DOHH2 (cell line): ENCODE data around the gene NKAIN2.

ENCODE experiments used
- H3F3A ChIP-seq: fragments of 200-600 bp; sonication (generic), shearing (Covaris generic); 2 replicates; pipeline ENCODE4 v1.6.0; 2016; ENCODE audit warnings: antibody characterized with exemption, mild to moderate bottlenecking; ENCODE audit not compliant: control insufficient read depth, insufficient read depth
- H3K27ac ChIP-seq: fragments of 200-600 bp; sonication (generic); 2 replicates; pipeline ENCODE4 v1.5.1; 2014; ENCODE audit warnings: low read depth, mild to moderate bottlenecking, low read length, moderate library complexity
- H3K27me3 ChIP-seq: fragments of 200-600 bp; sonication (generic); 2 replicates; pipeline ENCODE4 v1.6.1; 2014; ENCODE audit warnings: mild to moderate bottlenecking, low read length, mixed read lengths; ENCODE audit not compliant: control insufficient read depth
- H3K36me3 ChIP-seq: fragments of 200-600 bp; sonication (generic); 2 replicates; pipeline ENCODE4 v1.6.1; 2014; ENCODE audit warnings: mild to moderate bottlenecking, low read length, moderate library complexity, mixed read lengths; ENCODE audit not compliant: control insufficient read depth
- H3K4me1 ChIP-seq: fragments of 200-600 bp; sonication (generic); 2 replicates; pipeline ENCODE4 v1.6.1; 2014; ENCODE audit warnings: mild to moderate bottlenecking, low read length, mixed read lengths; ENCODE audit not compliant: control insufficient read depth
- H3K4me2 ChIP-seq: fragments of 200-600 bp; sonication (generic); 2 replicates; pipeline ENCODE4 v1.6.0; 2014; ENCODE audit warnings: mild to moderate bottlenecking, low read length, moderate library complexity
- H3K4me3 ChIP-seq: fragments of 200-600 bp; sonication (generic); 2 replicates; pipeline ENCODE4 v1.5.1; 2014; ENCODE audit warnings: mild to moderate bottlenecking, low read length, mixed read lengths
- H3K79me2 ChIP-seq: fragments of 200-600 bp; sonication (generic); 2 replicates; pipeline ENCODE4 v1.6.1; 2014; ENCODE audit warnings: mild to moderate bottlenecking, low read length, mixed read lengths; ENCODE audit not compliant: control insufficient read depth
- H3K9me2 ChIP-seq: fragments of 200-600 bp; sonication (generic); replicated peaks from 2 replicates; pipeline ENCODE4 v1.6.1; 2014; ENCODE audit warnings: mild to moderate bottlenecking, low read length, mixed read lengths; ENCODE audit not compliant: control insufficient read depth
- H3K9me3 ChIP-seq: fragments of 200-600 bp; sonication (generic); 2 replicates; pipeline ENCODE4 v1.6.1; 2014; ENCODE audit warnings: antibody characterized with exemption, low read length, mixed read lengths; ENCODE audit not compliant: control insufficient read depth, insufficient read depth
- H4K20me1 ChIP-seq: fragments of 200-600 bp; sonication (generic); 2 replicates; pipeline ENCODE4 v1.6.0; 2014; ENCODE audit warnings: low read depth, mild to moderate bottlenecking, antibody characterized with exemption, low read length, moderate library complexity; ENCODE audit not compliant: control insufficient read depth, insufficient read depth
- CTCF ChIP-seq: fragments of 200-600 bp; sonication (generic); IDR thresholded peaks from one replicate; pipeline ENCODE4 v1.5.1; 2014; ENCODE audit warnings: antibody characterized with exemption, mild to moderate bottlenecking, low read depth, low read length; ENCODE audit not compliant: poor library complexity, severe bottlenecking
- EZH2phosphoT487 ChIP-seq: fragments of 200-600 bp; sonication (generic); IDR thresholded peaks from 2 replicates; pipeline ENCODE4 v1.6.1; 2017; ENCODE audit warnings: borderline replicate concordance, mild to moderate bottlenecking, antibody characterized with exemption, low read length, moderate library complexity, mixed read lengths

Gene NKAIN2

GRCh38 chr6:124132256-124132655 lies 328.6 kb downstream of the NKAIN2 start:
- Histone ChIP-seq H3F3A (no peaks in the 10 kb centered on the region), H3K79me2 (no peaks in the 10 kb centered on the region), H3K4me2 (no peak overlapping the region), H3K4me3 (no peak overlapping the region), H3K9me2 (no peaks in the 10 kb centered on the region), H3K27me3 (no peaks in the 10 kb centered on the region), H3K36me3 (no peaks in the 10 kb centered on the region), H3K4me1 (no peaks in the 10 kb centered on the region), H3K27ac (no peak overlapping the region), H4K20me1 (no peaks in the 10 kb centered on the region), H3K9me3 (no peaks in the 10 kb centered on the region)
- no peak for TF ChIP-seq EZH2phosphoT487
- no peak for TF ChIP-seq CTCF

GRCh38 chr6:124142852-124143251 lies 339.2 kb downstream of the NKAIN2 start:
- Histone ChIP-seq H4K20me1 (no peaks in the 10 kb centered on the region), H3K9me3 (no peaks in the 10 kb centered on the region), H3K27me3 (no peaks in the 10 kb centered on the region), H3K4me2 (no peak overlapping the region), H3K36me3 (no peaks in the 10 kb centered on the region), H3K9me2 (no peaks in the 10 kb centered on the region), H3K4me3 (no peak overlapping the region), H3K4me1 (no peaks in the 10 kb centered on the region), H3K79me2 (no peaks in the 10 kb centered on the region), H3F3A (no peaks in the 10 kb centered on the region), H3K27ac (no peak overlapping the region)
- TF ChIP-seq EZH2phosphoT487: no peak
- TF ChIP-seq CTCF: no peak

- Histone ChIP-seq H3K9me3 (no peaks in the 10 kb centered on the region), H3K27ac (no peak overlapping the region)
These were observed 339.8 kb downstream of the NKAIN2 start for GRCh38 chr6:124143435-124143834.

More at GRCh38 chr6:124143435-124143834, 339.8 kb downstream of the NKAIN2 start:
- no peak overlapping the region for H3K4me2 ChIP-seq
- no peak overlapping the region for H3K4me3 ChIP-seq
- TF ChIP-seq CTCF (no peak), EZH2phosphoT487 (no peak)
- H3K79me2 ChIP-seq: no peaks in the 10 kb centered on the region
- no peaks in the 10 kb centered on the region for H3K9me2 ChIP-seq
- H3K27me3 ChIP-seq: no peaks in the 10 kb centered on the region
- H3K36me3 ChIP-seq: no peaks in the 10 kb centered on the region
- no peaks in the 10 kb centered on the region for H3F3A ChIP-seq
- no peaks in the 10 kb centered on the region for H3K4me1 ChIP-seq
- no peaks in the 10 kb centered on the region for H4K20me1 ChIP-seq
